NCI-H748 treated with DMSO at 0.1 percent for 48 hours (cell line): ENCODE results near the gene ZMYND8.
"Not testable (repeated sequence)": the region's sequence is repeated elsewhere in the genome, so short reads cannot be mapped to it uniquely, and the experiment has no call there.

ENCODE experiments used
- DNase-seq: peaks from one replicate; lab custom pipeline; 2025; lab: John Stamatoyannopoulos, UW

ZMYND8 gene

GRCh38 chr20:47246061-47246777 lies 110.3 kb downstream of the ZMYND8 start:
- no peak for DNase-seq

GRCh38 chr20:47245166-47245565 lies 111.3 kb downstream of the ZMYND8 start:
- DNase-seq = not testable (repeated sequence)

GRCh38 chr20:47244451-47244850 lies 112.0 kb downstream of the ZMYND8 start:
- no peak for DNase-seq

GRCh38 chr20:47243532-47244305 lies 112.8 kb downstream of the ZMYND8 start:
- no peak for DNase-seq

- no peak for DNase-seq
Observed at GRCh38 chr20:47243003-47243402, 113.5 kb downstream of the ZMYND8 start.

DNA sequence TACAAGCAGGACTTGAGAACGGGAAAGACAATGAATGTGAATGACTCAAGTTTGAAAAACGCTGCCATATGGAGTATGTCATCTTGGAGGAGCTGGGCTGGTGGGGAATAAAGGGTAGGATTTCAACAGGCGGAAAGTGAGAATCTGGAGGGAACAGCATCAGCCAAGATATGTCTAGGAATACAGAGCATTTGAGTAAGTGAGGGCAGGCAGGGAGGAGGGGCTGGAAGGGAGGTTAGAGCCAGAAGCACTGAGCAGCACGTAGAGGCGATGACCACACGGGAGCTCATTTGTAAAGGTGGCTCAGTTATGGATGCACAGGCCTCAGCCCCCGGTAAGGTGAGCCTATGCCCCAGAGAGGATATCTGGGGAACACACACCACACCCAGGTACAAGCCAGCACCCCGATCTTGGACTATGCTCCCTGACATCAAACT lies 115.1 kb downstream of the ZMYND8 start:
- DNase-seq = no peak

DNA sequence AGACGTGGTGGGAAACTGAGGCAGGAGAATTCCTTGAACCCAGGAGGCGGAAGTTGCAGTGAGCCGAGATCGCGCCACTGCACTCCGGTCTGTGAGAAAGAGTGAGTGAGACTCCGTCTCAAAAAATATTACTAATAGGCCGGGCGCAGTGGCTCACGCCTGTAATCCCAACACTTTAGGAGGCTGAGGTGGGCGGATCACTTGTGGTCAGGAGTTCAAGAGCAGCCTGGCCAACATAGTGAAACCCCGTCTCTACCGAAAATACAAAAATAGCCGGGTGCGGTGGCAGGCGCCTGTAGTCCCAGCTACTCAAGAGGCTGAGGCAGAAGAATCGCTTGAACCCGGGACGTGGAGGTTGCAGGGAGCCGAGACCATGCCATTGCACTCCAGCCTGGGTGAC lies 116.4 kb downstream of the ZMYND8 start:
- not testable (repeated sequence) for DNase-seq

DNA sequence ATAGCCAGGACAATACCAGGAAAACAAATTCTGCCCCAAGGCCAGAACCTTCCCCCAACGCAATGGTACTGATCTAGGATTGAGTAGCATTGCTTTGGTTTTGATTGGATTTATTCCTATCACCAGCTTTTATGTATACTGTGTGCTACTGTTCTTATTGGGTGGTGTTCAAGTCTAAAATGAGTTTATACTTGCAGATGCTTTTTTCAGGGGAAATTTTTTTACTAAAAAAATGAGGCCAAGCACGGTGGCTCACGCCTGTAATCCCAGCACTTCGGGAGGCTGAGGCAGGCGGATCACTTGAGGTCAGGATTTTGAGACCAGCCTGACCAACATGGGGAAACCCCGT lies 116.8 kb downstream of the ZMYND8 start:
- no peak for DNase-seq

- no peak for DNase-seq
Observed at GRCh38 chr20:47238780-47239718, 117.5 kb downstream of the ZMYND8 start.

- DNase-seq = no peak
Observed at GRCh38 chr20:47237715-47238114, 118.8 kb downstream of the ZMYND8 start.

- DNase-seq = no peak
Observed at GRCh38 chr20:47236639-47236900, 119.9 kb downstream of the ZMYND8 start.

DNA sequence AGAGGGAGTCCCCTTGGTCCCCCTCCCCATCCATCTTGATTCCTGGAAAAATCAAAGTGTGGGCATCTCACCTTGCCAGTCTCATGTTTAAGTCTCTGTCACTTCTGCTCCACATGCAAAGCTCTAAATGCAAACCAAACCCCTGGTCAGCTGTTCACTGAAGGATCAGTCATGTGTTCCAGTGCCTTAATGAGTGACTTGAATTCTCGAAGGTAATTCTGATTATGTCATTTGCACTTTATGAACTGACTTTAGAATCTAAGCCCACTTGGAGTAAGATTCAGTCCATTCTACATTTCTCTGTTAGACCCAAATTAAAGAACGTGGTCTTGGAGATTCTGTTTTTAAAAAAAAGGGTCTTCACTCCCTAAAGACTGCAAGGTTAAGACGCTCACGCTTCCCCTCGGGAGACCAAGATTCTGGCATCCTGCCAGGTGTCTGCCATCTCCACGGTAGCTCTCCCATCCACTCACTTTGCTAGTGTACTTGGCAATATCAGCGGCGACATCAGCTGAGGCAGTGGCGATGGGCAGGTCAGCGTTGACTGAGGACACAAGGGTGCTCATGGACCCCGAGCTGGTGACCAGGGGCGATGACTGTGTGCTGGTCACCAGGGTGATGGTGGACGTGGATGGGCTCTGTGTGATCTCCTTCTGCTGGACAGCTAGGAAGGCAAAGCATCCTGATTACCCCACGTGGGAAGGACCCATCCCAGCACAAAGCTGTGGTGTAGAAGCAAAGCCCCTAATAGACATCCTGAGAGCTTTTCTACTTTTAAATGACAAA lies 120.5 kb downstream of the ZMYND8 start:
- no peak for DNase-seq

DNA sequence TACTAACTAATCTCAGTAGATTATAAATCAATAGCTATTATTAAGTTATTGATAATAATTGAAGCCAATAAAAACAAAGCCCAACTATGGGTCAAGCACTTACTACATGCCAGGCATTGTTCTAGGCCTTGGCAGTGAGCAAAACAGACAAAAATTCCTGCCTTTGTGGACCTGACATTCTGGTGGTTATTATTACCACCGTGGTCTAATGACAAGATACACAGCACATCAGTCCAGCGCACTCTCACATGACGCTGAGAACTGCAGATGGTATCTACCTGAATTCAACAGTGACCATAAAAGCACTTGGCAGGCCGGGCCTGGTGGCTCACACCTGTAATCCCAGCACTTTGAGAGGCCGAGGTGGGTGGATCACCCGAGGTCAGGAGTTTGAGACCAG lies 121.4 kb downstream of the ZMYND8 start:
- DNase-seq = no peak

DNA sequence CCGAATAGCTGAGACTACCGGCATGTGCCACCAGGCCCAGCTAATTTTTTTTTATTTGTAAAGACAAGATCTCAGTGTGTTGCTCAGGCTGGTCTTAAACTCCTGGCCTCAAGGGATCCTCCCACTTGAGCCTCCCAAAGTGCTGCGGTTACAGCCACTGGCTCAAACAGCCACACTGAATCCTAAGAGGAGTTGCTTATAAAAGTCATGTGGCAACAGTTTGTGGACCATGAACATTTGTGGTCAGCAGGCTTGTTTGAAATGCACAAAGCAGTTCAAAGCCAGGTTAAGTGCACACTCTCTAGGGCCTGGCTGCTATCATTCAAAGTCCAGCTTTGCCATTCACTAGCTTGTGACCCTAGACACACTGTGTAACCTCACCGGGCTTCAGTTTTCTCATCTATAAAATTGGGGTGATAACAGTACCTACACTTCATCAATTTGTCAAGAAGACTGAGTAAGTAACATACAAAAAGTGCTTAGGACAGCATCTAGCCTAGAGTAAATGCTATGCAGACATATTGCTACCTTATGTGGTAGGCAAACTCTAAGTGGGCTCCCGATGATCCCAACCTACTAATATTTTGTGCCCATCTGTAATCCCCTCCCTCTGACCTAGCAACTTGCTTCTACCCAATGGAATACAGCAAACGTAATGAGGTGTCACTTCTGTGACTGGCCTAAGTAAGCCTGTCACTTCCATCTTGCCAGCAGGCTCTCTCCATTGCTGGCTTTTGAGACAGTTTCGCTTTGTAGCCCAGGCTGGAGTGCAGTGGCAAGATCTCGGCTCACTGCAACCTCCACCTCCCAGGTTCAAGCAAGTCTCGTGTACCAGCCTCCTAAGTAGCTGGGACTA lies 122.9 kb downstream of the ZMYND8 start:
- DNase-seq = no peak

DNA sequence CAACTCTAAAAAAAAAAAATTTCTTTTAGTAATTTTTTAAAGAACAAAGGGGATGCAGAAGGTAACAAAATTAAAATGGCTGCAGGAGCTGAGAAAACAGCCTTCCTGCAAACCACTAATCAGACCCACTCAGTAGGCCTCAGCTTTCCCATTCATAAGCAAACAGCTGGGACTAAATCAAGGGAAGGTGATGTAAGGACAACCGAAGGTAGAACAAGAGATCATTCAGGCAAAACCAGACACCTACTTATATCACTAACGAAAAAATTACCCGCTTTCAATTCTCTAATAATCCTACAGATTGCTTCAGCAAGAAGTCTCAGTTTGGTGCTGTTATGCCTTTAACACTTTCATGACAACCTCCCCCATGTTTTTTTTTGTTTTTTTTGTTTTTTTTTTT lies 124.0 kb downstream of the ZMYND8 start:
- no peak for DNase-seq

DNA sequence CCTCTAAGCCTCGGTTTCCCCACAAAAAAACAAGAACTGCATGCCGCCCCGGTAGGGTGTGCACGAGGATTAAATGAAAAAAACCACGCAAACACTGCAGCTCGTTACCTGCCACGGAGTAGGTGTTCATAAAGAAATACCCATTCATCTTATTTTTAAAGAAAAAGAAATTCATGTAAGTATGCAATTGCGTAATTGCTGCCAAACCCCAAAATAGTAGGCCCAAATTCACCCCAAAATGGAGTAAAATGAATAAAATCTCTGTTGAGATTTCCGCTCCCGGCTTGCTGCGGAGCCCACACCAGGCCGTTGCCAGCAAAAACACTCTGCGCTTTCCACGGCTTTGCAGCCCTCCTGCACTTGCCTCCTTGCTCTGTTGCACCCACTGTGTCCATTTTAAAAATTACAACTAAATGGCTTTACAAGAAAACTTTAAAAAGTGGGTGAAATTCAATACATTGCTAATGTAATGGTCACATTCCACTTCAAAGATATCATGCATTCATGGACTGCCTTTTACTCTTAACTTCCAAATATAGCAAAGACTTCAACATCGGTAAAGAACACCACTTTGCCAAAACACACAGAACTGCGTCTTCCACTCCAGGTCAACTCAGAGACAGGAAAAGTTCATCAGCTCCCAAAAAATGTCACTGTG lies 125.0 kb downstream of the ZMYND8 start:
- DNase-seq = no peak

GRCh38 chr20:47230811-47231256 lies 125.7 kb downstream of the ZMYND8 start:
- DNase-seq = no peak

DNA sequence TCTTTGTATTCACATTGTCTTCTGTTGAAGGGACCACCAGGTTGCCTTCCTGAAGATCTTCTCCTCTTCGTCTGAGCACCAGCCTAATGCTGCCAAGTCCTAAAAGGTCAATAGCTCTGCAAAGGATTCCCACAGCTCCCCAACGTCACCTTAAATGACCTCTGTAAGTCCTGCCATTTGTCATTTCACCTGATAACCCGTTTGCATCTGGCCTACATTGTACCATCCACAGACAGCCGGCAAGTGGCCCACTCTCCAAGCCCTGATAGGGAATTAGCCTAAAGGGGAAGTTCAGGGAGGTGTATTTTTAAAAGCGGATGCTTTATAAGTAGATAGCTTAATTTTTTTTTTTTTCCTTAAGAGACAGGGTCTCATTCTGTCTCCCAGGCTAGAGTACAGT lies 127.8 kb downstream of the ZMYND8 start:
- no peak for DNase-seq

DNA sequence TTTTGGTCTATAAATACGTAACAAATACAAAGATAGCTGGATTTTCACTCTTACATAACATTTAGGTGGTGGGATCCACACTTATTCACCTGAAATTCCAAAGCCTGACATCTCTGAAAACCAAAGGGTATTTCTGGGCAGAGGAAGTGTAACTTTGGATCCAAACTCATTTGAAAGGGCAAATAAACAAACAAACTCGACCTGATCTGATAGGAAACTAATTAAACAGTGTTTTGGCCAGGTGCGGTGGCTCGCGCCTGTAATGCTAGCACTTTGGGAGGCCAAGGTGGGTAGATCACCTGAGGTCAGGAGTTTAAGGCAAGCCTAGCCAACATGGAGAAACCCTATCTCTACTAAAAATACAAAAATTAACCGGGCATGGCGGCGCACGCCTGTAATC lies 128.9 kb downstream of the ZMYND8 start:
- no peak for DNase-seq

DNA sequence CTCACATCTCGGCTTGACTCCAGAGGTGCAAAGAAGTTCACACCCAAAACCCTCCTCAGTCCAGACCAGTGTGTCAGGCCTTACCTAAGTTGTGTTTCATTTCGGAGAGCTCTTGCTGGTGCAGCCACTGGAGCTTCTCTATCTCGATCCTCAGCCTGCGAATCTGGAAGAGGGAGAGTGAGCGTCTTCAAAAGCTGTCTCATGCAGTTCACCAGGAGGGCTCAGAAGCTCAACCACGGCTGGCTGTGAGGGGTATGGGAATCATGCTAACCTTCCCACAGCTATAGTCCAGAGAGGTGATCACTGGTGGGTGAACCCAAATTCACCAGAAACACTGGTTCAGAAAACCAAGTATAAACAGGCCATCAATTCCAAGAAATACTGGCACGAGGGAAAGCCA lies 129.4 kb downstream of the ZMYND8 start:
- DNase-seq = no peak
